ENCODE data around the gene SPRY4.

The SPRY4 gene

GRCh38 chr5:142324136-142324870, 518 bp downstream of the SPRY4 start:
- peak overlapping the region; percentile 93 for H2BK5ac ChIP-seq (ENCODE audit: low read length)
- peak overlapping the region; percentile 94 for H3K23ac ChIP-seq (ENCODE audit: low read depth, low read length, poor library complexity)
- H4K91ac ChIP-seq (ENCODE audit: low read depth, low read length, poor library complexity), result peak overlapping the region; percentile 31
- no peak overlapping the region for H4K8ac ChIP-seq (ENCODE audit: low read depth, low read length)
- H2AK5ac ChIP-seq (ENCODE audit: low read depth, low read length), result peak overlapping the region; percentile 83
- peaks cover 0 to 10% of the 10 kb centered on the region in 2 donors for H3K36me3 ChIP-seq (replicated peaks in 1 of 2; ENCODE audit: control insufficient read depth in 2 of 2, insufficient read depth in 2 of 2, low read length in 2 of 2)
- no CpG with 5 or more reads among the region's 58 CpGs for WGBS, 2 donors (ENCODE audit: extremely low coverage in 2 of 2, insufficient read length in 2 of 2, insufficient replicate concordance in 1 of 2)
- H3K27me3 ChIP-seq (ENCODE audit: control insufficient read depth in 3 of 3, insufficient read depth in 3 of 3, low read depth in 1 of 3, low read length in 3 of 3), result peaks cover 0 to 9% (median 0%) of the 10 kb centered on the region in 3 experiments
- H3K18ac ChIP-seq (ENCODE audit: low read length), result peak overlapping the region; percentile 98
- H3K4me3 ChIP-seq (ENCODE audit: low read length in 2 of 2), result peak overlapping the region; percentile 71 to 94
- peak overlapping the region; percentile 47 for H2BK120ac ChIP-seq (ENCODE audit: low read depth, low read length)
- peak overlapping the region; percentile 92 for H3K4me2 ChIP-seq (ENCODE audit: insufficient read depth, low read length, poor library complexity, severe bottlenecking)
- H3K4ac ChIP-seq (ENCODE audit: low read length), result peak overlapping the region; percentile 4
- DNase-seq (ENCODE audit: low spot score), result peak; percentile 11
- H2BK15ac ChIP-seq (ENCODE audit: low read length), result peak overlapping the region; percentile 72
- no peaks in the 10 kb centered on the region for H3K9me3 ChIP-seq (replicated peaks in 1 of 2; ENCODE audit: control insufficient read depth in 2 of 2, insufficient read depth in 1 of 2, low read depth in 1 of 2, low read length in 2 of 2)
- peak overlapping the region; percentile 97 for H3K9ac ChIP-seq (ENCODE audit: low read depth, low read length, poor library complexity)
- peak overlapping the region; percentile 94 for H2AFZ ChIP-seq (ENCODE audit: low read length)
- H3K27ac ChIP-seq (replicated peaks; ENCODE audit: low read length), result peak overlapping the region; percentile 91
- H3K79me1 ChIP-seq (ENCODE audit: low read depth, low read length), result peaks cover 8% of the 10 kb centered on the region
- H2BK12ac ChIP-seq (ENCODE audit: low read length), result peak overlapping the region; percentile 60
- H3K4me1 ChIP-seq (ENCODE audit: control insufficient read depth in 2 of 2, insufficient read depth in 1 of 2, low read depth in 1 of 2, low read length in 2 of 2), result peaks cover 46 to 53% of the 10 kb centered on the region in 2 donors
- peak overlapping the region; percentile 42 for H3K14ac ChIP-seq (ENCODE audit: low read length)

- Histone ChIP-seq H3K4me2 (ENCODE audit: insufficient read depth, low read length, poor library complexity, severe bottlenecking) (peak overlapping the region; percentile 92), H3K14ac (ENCODE audit: low read length) (peak overlapping the region; percentile 42), H4K8ac (ENCODE audit: low read depth, low read length) (no peak overlapping the region), H4K91ac (ENCODE audit: low read depth, low read length, poor library complexity) (peak overlapping the region; percentile 31), H2BK5ac (ENCODE audit: low read length) (peak overlapping the region; percentile 93), H2AFZ (ENCODE audit: low read length) (peak overlapping the region; percentile 94), H3K9me3 (replicated peaks in 1 of 2; ENCODE audit: control insufficient read depth in 2 of 2, insufficient read depth in 1 of 2, low read depth in 1 of 2, low read length in 2 of 2) (no peaks in the 10 kb centered on the region), H3K27ac (replicated peaks; ENCODE audit: low read length) (no peak overlapping the region), H3K18ac (ENCODE audit: low read length) (peak overlapping the region; percentile 98), H3K36me3 (replicated peaks in 1 of 2; ENCODE audit: control insufficient read depth in 2 of 2, insufficient read depth in 2 of 2, low read length in 2 of 2) (peaks cover 0 to 17% of the 10 kb centered on the region in 2 donors), H2AK5ac (ENCODE audit: low read depth, low read length) (peak overlapping the region; percentile 83), H3K4me3 (ENCODE audit: low read length in 2 of 2) (peak overlapping the region; percentile 71 to 94), H3K79me1 (ENCODE audit: low read depth, low read length) (peaks cover 8% of the 10 kb centered on the region), H3K9ac (ENCODE audit: low read depth, low read length, poor library complexity) (peak overlapping the region; percentile 97), H2BK120ac (ENCODE audit: low read depth, low read length) (no peak overlapping the region), H2BK15ac (ENCODE audit: low read length) (peak overlapping the region; percentile 72), H2BK12ac (ENCODE audit: low read length) (peak overlapping the region; percentile 60), H3K23ac (ENCODE audit: low read depth, low read length, poor library complexity) (peak overlapping the region; percentile 94), H3K4ac (ENCODE audit: low read length) (no peak overlapping the region), H3K4me1 (ENCODE audit: control insufficient read depth in 2 of 2, insufficient read depth in 1 of 2, low read depth in 1 of 2, low read length in 2 of 2) (peaks cover 51 to 56% of the 10 kb centered on the region in 2 donors), H3K27me3 (ENCODE audit: control insufficient read depth in 3 of 3, insufficient read depth in 3 of 3, low read depth in 1 of 3, low read length in 3 of 3) (peaks cover 0 to 9% (median 0%) of the 10 kb centered on the region in 3 experiments)
- no peak for DNase-seq (ENCODE audit: low spot score)
- WGBS, 2 donors (ENCODE audit: extremely low coverage in 2 of 2, insufficient read length in 2 of 2, insufficient replicate concordance in 1 of 2), result no CpG with 5 or more reads among the region's 19 CpGs
Measured at GRCh38 chr5:142323480-142324135, 1.2 kb downstream of the SPRY4 start.

- no peak overlapping the region for H4K8ac ChIP-seq (ENCODE audit: low read depth, low read length)
- H2BK12ac ChIP-seq (ENCODE audit: low read length), result no peak overlapping the region
- peak overlapping the region; percentile 94 for H2AFZ ChIP-seq (ENCODE audit: low read length)
- WGBS, 2 donors (ENCODE audit: extremely low coverage in 2 of 2, insufficient read length in 2 of 2, insufficient replicate concordance in 1 of 2), result no CpG with 5 or more reads among the region's 15 CpGs
- H2BK15ac ChIP-seq (ENCODE audit: low read length), result peak overlapping the region; percentile 40
- peaks cover 0 to 24% of the 10 kb centered on the region in 2 donors for H3K36me3 ChIP-seq (replicated peaks in 1 of 2; ENCODE audit: control insufficient read depth in 2 of 2, insufficient read depth in 2 of 2, low read length in 2 of 2)
- H3K4me3 ChIP-seq (ENCODE audit: low read length in 2 of 2), result peak overlapping the region; percentile 71 to 94
- H3K27ac ChIP-seq (replicated peaks; ENCODE audit: low read length), result no peak overlapping the region
- no peak overlapping the region for H3K14ac ChIP-seq (ENCODE audit: low read length)
- DNase-seq (ENCODE audit: low spot score), result peak; percentile 14
- peak overlapping the region; percentile 97 for H3K9ac ChIP-seq (ENCODE audit: low read depth, low read length, poor library complexity)
- no peaks in the 10 kb centered on the region for H3K9me3 ChIP-seq (replicated peaks in 1 of 2; ENCODE audit: control insufficient read depth in 2 of 2, insufficient read depth in 1 of 2, low read depth in 1 of 2, low read length in 2 of 2)
- peak overlapping the region; percentile 94 for H3K23ac ChIP-seq (ENCODE audit: low read depth, low read length, poor library complexity)
- peak overlapping the region; percentile 98 for H3K18ac ChIP-seq (ENCODE audit: low read length)
- H3K4me1 ChIP-seq (ENCODE audit: control insufficient read depth in 2 of 2, insufficient read depth in 1 of 2, low read depth in 1 of 2, low read length in 2 of 2), result peaks cover 49 to 54% of the 10 kb centered on the region in 2 donors
- no peak overlapping the region for H3K4ac ChIP-seq (ENCODE audit: low read length)
- H2BK5ac ChIP-seq (ENCODE audit: low read length), result peak overlapping the region; percentile 93
- peak overlapping the region; percentile 28 for H2AK5ac ChIP-seq (ENCODE audit: low read depth, low read length)
- no peak overlapping the region for H2BK120ac ChIP-seq (ENCODE audit: low read depth, low read length)
- peaks cover 8% of the 10 kb centered on the region for H3K79me1 ChIP-seq (ENCODE audit: low read depth, low read length)
- H3K4me2 ChIP-seq (ENCODE audit: insufficient read depth, low read length, poor library complexity, severe bottlenecking), result peak overlapping the region; percentile 92
- H3K27me3 ChIP-seq (ENCODE audit: control insufficient read depth in 3 of 3, insufficient read depth in 3 of 3, low read depth in 1 of 3, low read length in 3 of 3), result peaks cover 0 to 9% (median 0%) of the 10 kb centered on the region in 3 experiments
- H4K91ac ChIP-seq (ENCODE audit: low read depth, low read length, poor library complexity), result no peak overlapping the region
Measured at GRCh38 chr5:142322747-142323479, 1.9 kb downstream of the SPRY4 start.
